K562 (cell line): Measurements from ENCODE around the gene PUM2. TPM values are rescaled to one million over a fixed set of nuclear protein-coding genes. Genes with fewer than 3 reads are reported as not detected.

ENCODE experiments used
- ATAC-seq: fragments of 200-7000 bp; cut with Tn5 transposase; 3 replicates; pipeline ENCODE4 v1.9.1; 2020; ENCODE audit warnings: moderate library complexity
- BruUV-seq: library from RNA; stranded (reverse); fragments of 400-500 nt; replicated peaks from 2 replicates; lab custom pipeline; 2021; lab: Mats Ljungman, UMichigan
- CTCF ChIA-PET: fragments of 300-600 bp; formaldehyde crosslinking; extraction: SDS; loops from one replicate; lab custom pipeline; 2021; ENCODE audit warnings: low intra/inter-chr PET ratio; lab: Yijun Ruan, JAX
- POLR2A ChIA-PET: fragments of 300-600, 350-650 bp; sonication (Branson Sonifier 250); formaldehyde crosslinking; extraction: SDS; loops from one replicate; lab custom pipeline; 2021; ENCODE audit warnings: antibody characterized with exemption, inconsistent platforms; lab: Yijun Ruan, JAX
- DNase-seq, 4 experiments: peaks; one replicate each; pipeline versions ENCODE4 v3.0.0 to v3.0.0-alpha.2; 2011 to 2018; ENCODE audit warnings: low spot score in 3 of 4, mixed read lengths in 3 of 4; ENCODE audit errors: extremely low read depth in 1 of 4
- FAIRE-seq: peaks from 2 replicates; lab custom pipeline; 2011; peaks lifted over from hg19 to GRCh38; lab: Jason Lieb, UNC
- H2AFZ ChIP-seq: 2 replicates; pipeline ENCODE4 v1.6.0; 2011; ENCODE audit warnings: low read depth, low read length, control low read depth, inconsistent platforms
- H3K27ac ChIP-seq: fragments of 200-600 bp; 3 replicates; pipeline ENCODE4 v1.8.0; 2011; ENCODE audit warnings: low read depth, mild to moderate bottlenecking, control low read depth, inconsistent platforms, low read length, moderate library complexity, mixed read lengths; ENCODE audit errors: extremely low read depth
- H3K27me3 ChIP-seq, 2 experiments: fragments of 300-600 bp in 1 of 2; 2 replicates in 1 of 2; 3 replicates in 1 of 2; pipeline versions ENCODE4 v1.6.0 to v1.8.0; 2011; ENCODE audit warnings: inconsistent platforms in 2 of 2, low read length in 2 of 2, mild to moderate bottlenecking in 1 of 2, mixed read lengths in 1 of 2, moderate library complexity in 1 of 2; ENCODE audit not compliant: control insufficient read depth in 2 of 2, insufficient read depth in 2 of 2
- H3K36me3 ChIP-seq: fragments of 300-600 bp; 3 replicates; pipeline ENCODE4 v1.8.0; 2011; ENCODE audit warnings: mild to moderate bottlenecking, low read length, inconsistent platforms; ENCODE audit not compliant: control insufficient read depth, insufficient read depth
- H3K4me1 ChIP-seq, 2 experiments: fragments of 200-600 bp in 1 of 2; replicated peaks in 1 of 2; 2 replicates in 1 of 2; 3 replicates in 1 of 2; pipeline versions ENCODE4 v1.5.1 to v1.8.0; 2011; ENCODE audit warnings: inconsistent platforms in 2 of 2, low read length in 2 of 2, mild to moderate bottlenecking in 1 of 2, mixed read lengths in 1 of 2, moderate library complexity in 1 of 2; ENCODE audit not compliant: control insufficient read depth in 2 of 2, insufficient read depth in 2 of 2
- H3K4me2 ChIP-seq: 2 replicates; pipeline ENCODE4 v1.6.1; 2011; ENCODE audit warnings: low read length, control low read depth, inconsistent platforms, mixed read lengths; ENCODE audit not compliant: insufficient read depth
- H3K4me3 ChIP-seq: fragments of 200-600 bp; sonication (generic), shearing (Covaris generic); 2 replicates; pipeline ENCODE4 v1.5.1; 2016; ENCODE audit warnings: control low read depth, inconsistent platforms
- H3K79me2 ChIP-seq: fragments of 200-600 bp; 3 replicates; pipeline ENCODE4 v1.8.0; 2011; ENCODE audit warnings: low read length, inconsistent platforms; ENCODE audit not compliant: control insufficient read depth, insufficient read depth
- H3K9ac ChIP-seq, 2 experiments: 2 replicates each; pipeline versions ENCODE4 v1.6.0 to v1.6.1; 2011; ENCODE audit warnings: low read depth in 2 of 2, low read length in 2 of 2, control low read depth in 1 of 2, inconsistent platforms in 1 of 2, mild to moderate bottlenecking in 1 of 2, mixed read lengths in 1 of 2; ENCODE audit not compliant: insufficient read depth in 1 of 2
- H3K9me1 ChIP-seq: one replicate; pipeline ENCODE4 v1.6.0; 2011; ENCODE audit warnings: inconsistent platforms, mild to moderate bottlenecking, low read length, moderate library complexity; ENCODE audit not compliant: control insufficient read depth, insufficient read depth
- H3K9me3 ChIP-seq: replicated peaks from 2 replicates; pipeline ENCODE4 v1.5.1; 2011; ENCODE audit warnings: low read depth, low read length, inconsistent platforms; ENCODE audit not compliant: control insufficient read depth, insufficient read depth
- H4K20me1 ChIP-seq: replicated peaks from 2 replicates; pipeline ENCODE4 v1.6.1; 2011; ENCODE audit warnings: low read length, inconsistent platforms, mixed read lengths; ENCODE audit not compliant: control insufficient read depth, insufficient read depth
- MLLT1 ChIP-seq, 2 experiments: fragments of 450-650 bp; IDR thresholded peaks; 2 replicates each; pipeline ENCODE4 v1.6.1; 2016
- NR4A1 ChIP-seq, 2 experiments: fragments of 250-450 bp in 1 of 2; fragments of 450-650 bp in 1 of 2; sonication (Bioruptor Pico) in 1 of 2; IDR thresholded peaks; 2 replicates each; pipeline versions ENCODE4 v1.4.0 to v1.6.1; 2016 to 2020; ENCODE audit warnings: mild to moderate bottlenecking in 2 of 2, missing compliant biosample characterization in 1 of 2, missing genetic modification characterization in 1 of 2, moderate library complexity in 1 of 2
- SPI1 ChIP-seq: IDR thresholded peaks from 2 replicates; pipeline ENCODE4 v1.6.1; 2011; ENCODE audit warnings: low read depth, low read length, control low read depth, borderline replicate concordance
- ZNF239 ChIP-seq: fragments of 250-450 bp; sonication (Bioruptor Pico); IDR thresholded peaks from 2 replicates; pipeline ENCODE4 v1.4.0; 2020; ENCODE audit warnings: mild to moderate bottlenecking
- WGBS: fragments of 100-300 bp; shearing (Covaris generic); methylation state at CpG from one replicate; pipeline ENCODE4 v1.1.6; 2016; ENCODE audit warnings: low coverage, mixed read lengths; ENCODE audit not compliant: insufficient coverage; ENCODE audit errors: missing lambda C conversion rate; 5-methylcytosine and 5-hydroxymethylcytosine counted together
- in situ Hi-C: fragments of 300-500 bp; cut with MboI; formaldehyde crosslinking; loops from 4 replicates; pipeline ENCODE4 v1.15.0; 2018; ENCODE audit warnings: inconsistent platforms, mixed read lengths
- intact Hi-C: fragments of 100-400 bp; cut with micrococcal nuclease; formaldehyde crosslinking; loops from 2 replicates; pipeline ENCODE4 v1.14.2; 2022
- polyA plus RNA-seq, 8 experiments: library from polyadenylated mRNA; depleted of rRNA in 4 of 8; stranded (reverse) in 5 of 8; unstranded in 3 of 8; fragments of >200 nt; fragmentation: Nextera tagmentation in 2 of 8; fragmentation: Illumina TruSeq in 1 of 8; extraction: Ambion mirVana in 2 of 8; extraction: Trizol in 1 of 8; gene quantifications; 2 replicates each; pipeline versions ENCODE4 v1.2.1 to v1.2.3, GENCODE V29; 2011 to 2014; ENCODE audit warnings: inconsistent platforms in 1 of 8, missing spikeins in 1 of 8
- total RNA-seq, 7 experiments: library from RNA; depleted of rRNA in 6 of 7; stranded (reverse); fragments of >200 nt in 6 of 7; fragmentation: Illumina TruSeq in 2 of 7; extraction: Trizol in 2 of 7; gene quantifications; 2 replicates each; pipeline versions ENCODE4 v1.2.1 to v1.2.3, GENCODE V29; 2011 to 2021; ENCODE audit warnings: low replicate concordance in 1 of 7

PUM2 gene
- total and polyA plus RNA-seq, 9 of the 15 experiments (the other 6 are each of a cell fraction or from before 2014, with no cell fraction given): 13.4 to 61.9 (median 28.3) TPM

GRCh38 chr2:20370191-20370590 is 19.5 kb upstream of the PUM2 start:
- in situ Hi-C loops: no loop called here
- 8% methylated on average over 5 of the region's 5 CpGs for WGBS

More at GRCh38 chr2:20370191-20370590, 19.5 kb upstream of the PUM2 start:
- Histone ChIP-seq H3K9me3 (peaks cover 2% of the 10 kb centered on the region; the same call in 1 of the 2 replicates), H3K9me1 (no peaks in the 10 kb centered on the region), H3K27ac (no peak overlapping the region), H2AFZ (no peak overlapping the region), H4K20me1 (no peaks in the 10 kb centered on the region), H3K9ac (no peak overlapping the region), H3K4me1 (no peaks in the 10 kb centered on the region), H3K4me3 (no peak overlapping the region), H3K27me3 (peaks cover 10 to 13% of the 10 kb centered on the region in 2 experiments; a peak in 3 of 5 replicates), H3K4me2 (no peak overlapping the region), H3K36me3 (no peaks in the 10 kb centered on the region), H3K79me2 (no peaks in the 10 kb centered on the region)
- no peak for DNase-seq
- no peak for TF ChIP-seq MLLT1 (IDR thresholded peaks at IDR 0.05)
- no peak for TF ChIP-seq ZNF239 (CRISPR knock-in tag)
- TF ChIP-seq SPI1: no peak
- no peak for TF ChIP-seq NR4A1 (CRISPR knock-in tag; IDR thresholded peaks at IDR 0.05)
- TF ChIP-seq NR4A1 (tag; IDR thresholded peaks at IDR 0.05): no peak
- intact Hi-C loops: no loop called here
- POLR2A ChIA-PET: no interaction called here
- no peak for ATAC-seq
- FAIRE-seq: no peak
- no TSS peak for BruUV-seq
- CTCF ChIA-PET: no interaction called here
